GM23338 (cell line): ENCODE measurements around the gene BNIP5.

Experiments used
- CREB1 ChIP-seq: fragments of 250-450 bp; sonication (Bioruptor Pico); IDR thresholded peaks from 2 replicates; pipeline ENCODE4 v1.5.0; 2020; ENCODE audit warnings: low read depth, mild to moderate bottlenecking, moderate library complexity
- CTCF ChIP-seq, 2 experiments: fragments of 200-600 bp in 1 of 2; sonication (generic) in 1 of 2; conservative IDR thresholded peaks; 2 replicates each; pipeline versions ENCODE4 v1.5.1 to v1.6.1; 2016 to 2017; ENCODE audit warnings: antibody characterized with exemption in 2 of 2, low read depth in 2 of 2, mild to moderate bottlenecking in 2 of 2, moderate library complexity in 1 of 2
- EZH2phosphoT487 ChIP-seq: fragments of 200-600 bp; sonication (generic); IDR thresholded peaks from one replicate; pipeline ENCODE4 v1.8.1; 2018; ENCODE audit warnings: antibody characterized with exemption; ENCODE audit not compliant: unreplicated experiment
- JUNB ChIP-seq: IDR thresholded peaks from one replicate; pipeline ENCODE4 v1.6.1; 2016; ENCODE audit warnings: antibody characterized with exemption; ENCODE audit not compliant: unreplicated experiment
- POLR2AphosphoS5 ChIP-seq: IDR thresholded peaks from 2 replicates; pipeline ENCODE4 v1.6.1; 2016; ENCODE audit warnings: antibody characterized with exemption, low read depth
- STAT1 ChIP-seq: IDR thresholded peaks from one replicate; pipeline ENCODE4 v1.6.1; 2016; ENCODE audit warnings: antibody characterized with exemption; ENCODE audit not compliant: unreplicated experiment
- ZNF114 ChIP-seq: fragments of 250-450 bp; sonication (Bioruptor Pico); IDR thresholded peaks from 2 replicates; pipeline ENCODE4 v1.5.0; 2020; ENCODE audit warnings: mild to moderate bottlenecking, moderate library complexity
- TF ChIP-seq, protein P1 (sequence below): IDR thresholded peaks from one replicate; pipeline ENCODE4 v1.6.1; 2018; ENCODE audit warnings: antibody characterized with exemption; ENCODE audit not compliant: unreplicated experiment

DNA sequence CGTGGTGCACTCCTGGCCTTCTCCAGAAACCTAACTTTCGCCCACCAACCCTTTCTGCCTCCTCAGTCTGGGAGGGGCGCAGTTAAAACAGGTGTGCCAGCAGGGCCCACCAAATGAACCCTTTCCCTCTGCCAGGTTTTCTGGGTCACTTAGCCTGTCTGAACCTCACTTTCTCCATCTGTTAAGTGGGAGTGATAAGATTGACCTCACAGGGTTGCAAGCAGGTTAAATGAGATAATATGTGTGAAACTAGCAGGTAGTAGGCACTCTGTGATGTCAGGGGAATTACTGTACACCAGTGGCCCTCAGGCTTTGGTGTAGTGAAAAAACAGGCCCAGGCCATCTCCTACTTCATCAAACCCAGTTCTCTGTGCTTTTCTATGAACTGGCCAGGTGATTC lies 14.1 kb downstream of the BNIP5 start:
- TF ChIP-seq CTCF (conservative IDR thresholded peaks at IDR 0.05; ENCODE audit: low read depth in 2 of 2) (no peak), EZH2phosphoT487 (no peak), POLR2AphosphoS5 (no peak), ZNF114 (CRISPR knock-in tag) (no peak), JUNB (no peak), CREB1 (CRISPR knock-in tag) (no peak), STAT1 (no peak)
- TF ChIP-seq, protein P1, sequence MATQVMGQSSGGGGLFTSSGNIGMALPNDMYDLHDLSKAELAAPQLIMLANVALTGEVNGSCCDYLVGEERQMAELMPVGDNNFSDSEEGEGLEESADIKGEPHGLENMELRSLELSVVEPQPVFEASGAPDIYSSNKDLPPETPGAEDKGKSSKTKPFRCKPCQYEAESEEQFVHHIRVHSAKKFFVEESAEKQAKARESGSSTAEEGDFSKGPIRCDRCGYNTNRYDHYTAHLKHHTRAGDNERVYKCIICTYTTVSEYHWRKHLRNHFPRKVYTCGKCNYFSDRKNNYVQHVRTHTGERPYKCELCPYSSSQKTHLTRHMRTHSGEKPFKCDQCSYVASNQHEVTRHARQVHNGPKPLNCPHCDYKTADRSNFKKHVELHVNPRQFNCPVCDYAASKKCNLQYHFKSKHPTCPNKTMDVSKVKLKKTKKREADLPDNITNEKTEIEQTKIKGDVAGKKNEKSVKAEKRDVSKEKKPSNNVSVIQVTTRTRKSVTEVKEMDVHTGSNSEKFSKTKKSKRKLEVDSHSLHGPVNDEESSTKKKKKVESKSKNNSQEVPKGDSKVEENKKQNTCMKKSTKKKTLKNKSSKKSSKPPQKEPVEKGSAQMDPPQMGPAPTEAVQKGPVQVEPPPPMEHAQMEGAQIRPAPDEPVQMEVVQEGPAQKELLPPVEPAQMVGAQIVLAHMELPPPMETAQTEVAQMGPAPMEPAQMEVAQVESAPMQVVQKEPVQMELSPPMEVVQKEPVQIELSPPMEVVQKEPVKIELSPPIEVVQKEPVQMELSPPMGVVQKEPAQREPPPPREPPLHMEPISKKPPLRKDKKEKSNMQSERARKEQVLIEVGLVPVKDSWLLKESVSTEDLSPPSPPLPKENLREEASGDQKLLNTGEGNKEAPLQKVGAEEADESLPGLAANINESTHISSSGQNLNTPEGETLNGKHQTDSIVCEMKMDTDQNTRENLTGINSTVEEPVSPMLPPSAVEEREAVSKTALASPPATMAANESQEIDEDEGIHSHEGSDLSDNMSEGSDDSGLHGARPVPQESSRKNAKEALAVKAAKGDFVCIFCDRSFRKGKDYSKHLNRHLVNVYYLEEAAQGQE = no peak
